Measurements from ENCODE around the gene TDRD3. TPM values are rescaled to one million over a fixed set of nuclear protein-coding genes. Genes with fewer than 3 reads are reported as not detected.

Gene TDRD3
- total and polyA plus RNA-seq, 2 experiments from 2014 or later, result 13.1 to 13.3 TPM

DNA sequence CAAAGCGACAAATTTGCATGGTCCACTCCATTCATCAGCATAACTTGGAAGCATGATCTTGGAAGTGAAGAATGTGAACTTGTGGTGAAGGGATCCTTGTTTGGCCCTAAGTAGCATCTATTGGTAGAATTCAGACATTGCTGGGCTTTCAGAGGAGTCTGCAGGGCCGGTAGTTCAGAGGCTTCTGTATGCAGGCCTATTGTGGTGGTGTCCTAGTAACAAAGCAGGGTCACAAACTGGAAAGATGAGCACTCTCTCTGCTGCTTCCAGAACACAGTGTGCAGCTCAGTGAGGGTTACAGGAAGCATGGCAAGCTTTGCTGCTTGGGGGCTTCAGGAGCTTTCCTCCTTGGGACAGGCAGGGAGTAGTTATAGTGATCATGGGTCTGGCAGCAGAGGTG, 206.0 kb downstream of the TDRD3 start (continued):
- no peak for TF ChIP-seq EZH2 (IDR thresholded peaks at IDR 0.05; ENCODE audit: low read depth, unreplicated experiment)
- no peak for TF ChIP-seq STAT1 (IDR thresholded peaks at IDR 0.05; ENCODE audit: unreplicated experiment)
- no peak for TF ChIP-seq ZNF331 (CRISPR knock-in tag; IDR thresholded peaks at IDR 0.05; ENCODE audit: low read depth)
- TF ChIP-seq, protein P1, sequence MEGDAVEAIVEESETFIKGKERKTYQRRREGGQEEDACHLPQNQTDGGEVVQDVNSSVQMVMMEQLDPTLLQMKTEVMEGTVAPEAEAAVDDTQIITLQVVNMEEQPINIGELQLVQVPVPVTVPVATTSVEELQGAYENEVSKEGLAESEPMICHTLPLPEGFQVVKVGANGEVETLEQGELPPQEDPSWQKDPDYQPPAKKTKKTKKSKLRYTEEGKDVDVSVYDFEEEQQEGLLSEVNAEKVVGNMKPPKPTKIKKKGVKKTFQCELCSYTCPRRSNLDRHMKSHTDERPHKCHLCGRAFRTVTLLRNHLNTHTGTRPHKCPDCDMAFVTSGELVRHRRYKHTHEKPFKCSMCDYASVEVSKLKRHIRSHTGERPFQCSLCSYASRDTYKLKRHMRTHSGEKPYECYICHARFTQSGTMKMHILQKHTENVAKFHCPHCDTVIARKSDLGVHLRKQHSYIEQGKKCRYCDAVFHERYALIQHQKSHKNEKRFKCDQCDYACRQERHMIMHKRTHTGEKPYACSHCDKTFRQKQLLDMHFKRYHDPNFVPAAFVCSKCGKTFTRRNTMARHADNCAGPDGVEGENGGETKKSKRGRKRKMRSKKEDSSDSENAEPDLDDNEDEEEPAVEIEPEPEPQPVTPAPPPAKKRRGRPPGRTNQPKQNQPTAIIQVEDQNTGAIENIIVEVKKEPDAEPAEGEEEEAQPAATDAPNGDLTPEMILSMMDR (conservative IDR thresholded peaks at IDR 0.05; ENCODE audit: low read depth in 2 of 2), result no peak
- no peak for TF ChIP-seq CREB1 (CRISPR knock-in tag; IDR thresholded peaks at IDR 0.05; ENCODE audit: low read depth)

DNA sequence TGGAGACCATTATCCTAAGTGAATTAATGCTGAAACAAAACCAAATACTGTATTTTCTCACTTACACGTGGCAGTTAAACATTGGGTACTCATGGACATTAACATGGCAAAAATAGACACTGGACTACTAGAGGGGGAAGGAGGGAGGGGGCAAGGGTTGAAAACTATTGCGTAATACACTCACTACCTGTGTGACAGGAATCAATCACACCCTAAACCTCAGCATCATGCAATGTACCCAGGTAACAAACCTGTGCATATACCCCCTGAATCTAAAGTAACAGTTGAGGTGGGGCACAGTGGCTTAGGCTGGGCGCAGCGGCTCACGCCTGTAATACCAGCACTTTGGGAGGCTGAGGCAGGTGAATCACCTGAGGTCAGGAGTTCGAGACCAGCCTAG, 207.0 kb downstream of the TDRD3 start:
- DNase-seq (ENCODE audit: low spot score) (no peak), ATAC-seq (no peak)
- no peaks in the 10 kb centered on the region for H3K36me3 ChIP-seq (ENCODE audit: insufficient read depth)
- H3K27ac Mint-ChIP-seq, result no peak overlapping the region
- no peaks in the 10 kb centered on the region for H3K36me3 Mint-ChIP-seq (ENCODE audit: low read depth)
- no peaks in the 10 kb centered on the region for H3F3A ChIP-seq (replicated peaks; ENCODE audit: low read depth)
- no peaks in the 10 kb centered on the region for H3K27me3 ChIP-seq (ENCODE audit: insufficient read depth)
- H4K20me1 ChIP-seq (replicated peaks; ENCODE audit: insufficient read depth), result no peaks in the 10 kb centered on the region
- no peak overlapping the region for H3K27ac ChIP-seq (ENCODE audit: low read depth)
- no peak overlapping the region for H3K4me2 ChIP-seq
- H2AFZ ChIP-seq, result no peak overlapping the region
- H3K4me1 ChIP-seq (ENCODE audit: insufficient read depth), result no peaks in the 10 kb centered on the region
- no peaks in the 10 kb centered on the region for H3K9me2 ChIP-seq (ENCODE audit: insufficient read depth)
- no peaks in the 10 kb centered on the region for H3K79me2 ChIP-seq (replicated peaks; ENCODE audit: insufficient read depth)
- H3K4me3 ChIP-seq, result no peak overlapping the region
- no peaks in the 10 kb centered on the region for H3K4me1 Mint-ChIP-seq
- no peaks in the 10 kb centered on the region for H3K27me3 Mint-ChIP-seq (ENCODE audit: insufficient read depth, low read depth, poor library complexity)
- H3K9me3 Mint-ChIP-seq, result no peaks in the 10 kb centered on the region
- no peak overlapping the region for H3K4me3 Mint-ChIP-seq
- TF ChIP-seq, protein P2, sequence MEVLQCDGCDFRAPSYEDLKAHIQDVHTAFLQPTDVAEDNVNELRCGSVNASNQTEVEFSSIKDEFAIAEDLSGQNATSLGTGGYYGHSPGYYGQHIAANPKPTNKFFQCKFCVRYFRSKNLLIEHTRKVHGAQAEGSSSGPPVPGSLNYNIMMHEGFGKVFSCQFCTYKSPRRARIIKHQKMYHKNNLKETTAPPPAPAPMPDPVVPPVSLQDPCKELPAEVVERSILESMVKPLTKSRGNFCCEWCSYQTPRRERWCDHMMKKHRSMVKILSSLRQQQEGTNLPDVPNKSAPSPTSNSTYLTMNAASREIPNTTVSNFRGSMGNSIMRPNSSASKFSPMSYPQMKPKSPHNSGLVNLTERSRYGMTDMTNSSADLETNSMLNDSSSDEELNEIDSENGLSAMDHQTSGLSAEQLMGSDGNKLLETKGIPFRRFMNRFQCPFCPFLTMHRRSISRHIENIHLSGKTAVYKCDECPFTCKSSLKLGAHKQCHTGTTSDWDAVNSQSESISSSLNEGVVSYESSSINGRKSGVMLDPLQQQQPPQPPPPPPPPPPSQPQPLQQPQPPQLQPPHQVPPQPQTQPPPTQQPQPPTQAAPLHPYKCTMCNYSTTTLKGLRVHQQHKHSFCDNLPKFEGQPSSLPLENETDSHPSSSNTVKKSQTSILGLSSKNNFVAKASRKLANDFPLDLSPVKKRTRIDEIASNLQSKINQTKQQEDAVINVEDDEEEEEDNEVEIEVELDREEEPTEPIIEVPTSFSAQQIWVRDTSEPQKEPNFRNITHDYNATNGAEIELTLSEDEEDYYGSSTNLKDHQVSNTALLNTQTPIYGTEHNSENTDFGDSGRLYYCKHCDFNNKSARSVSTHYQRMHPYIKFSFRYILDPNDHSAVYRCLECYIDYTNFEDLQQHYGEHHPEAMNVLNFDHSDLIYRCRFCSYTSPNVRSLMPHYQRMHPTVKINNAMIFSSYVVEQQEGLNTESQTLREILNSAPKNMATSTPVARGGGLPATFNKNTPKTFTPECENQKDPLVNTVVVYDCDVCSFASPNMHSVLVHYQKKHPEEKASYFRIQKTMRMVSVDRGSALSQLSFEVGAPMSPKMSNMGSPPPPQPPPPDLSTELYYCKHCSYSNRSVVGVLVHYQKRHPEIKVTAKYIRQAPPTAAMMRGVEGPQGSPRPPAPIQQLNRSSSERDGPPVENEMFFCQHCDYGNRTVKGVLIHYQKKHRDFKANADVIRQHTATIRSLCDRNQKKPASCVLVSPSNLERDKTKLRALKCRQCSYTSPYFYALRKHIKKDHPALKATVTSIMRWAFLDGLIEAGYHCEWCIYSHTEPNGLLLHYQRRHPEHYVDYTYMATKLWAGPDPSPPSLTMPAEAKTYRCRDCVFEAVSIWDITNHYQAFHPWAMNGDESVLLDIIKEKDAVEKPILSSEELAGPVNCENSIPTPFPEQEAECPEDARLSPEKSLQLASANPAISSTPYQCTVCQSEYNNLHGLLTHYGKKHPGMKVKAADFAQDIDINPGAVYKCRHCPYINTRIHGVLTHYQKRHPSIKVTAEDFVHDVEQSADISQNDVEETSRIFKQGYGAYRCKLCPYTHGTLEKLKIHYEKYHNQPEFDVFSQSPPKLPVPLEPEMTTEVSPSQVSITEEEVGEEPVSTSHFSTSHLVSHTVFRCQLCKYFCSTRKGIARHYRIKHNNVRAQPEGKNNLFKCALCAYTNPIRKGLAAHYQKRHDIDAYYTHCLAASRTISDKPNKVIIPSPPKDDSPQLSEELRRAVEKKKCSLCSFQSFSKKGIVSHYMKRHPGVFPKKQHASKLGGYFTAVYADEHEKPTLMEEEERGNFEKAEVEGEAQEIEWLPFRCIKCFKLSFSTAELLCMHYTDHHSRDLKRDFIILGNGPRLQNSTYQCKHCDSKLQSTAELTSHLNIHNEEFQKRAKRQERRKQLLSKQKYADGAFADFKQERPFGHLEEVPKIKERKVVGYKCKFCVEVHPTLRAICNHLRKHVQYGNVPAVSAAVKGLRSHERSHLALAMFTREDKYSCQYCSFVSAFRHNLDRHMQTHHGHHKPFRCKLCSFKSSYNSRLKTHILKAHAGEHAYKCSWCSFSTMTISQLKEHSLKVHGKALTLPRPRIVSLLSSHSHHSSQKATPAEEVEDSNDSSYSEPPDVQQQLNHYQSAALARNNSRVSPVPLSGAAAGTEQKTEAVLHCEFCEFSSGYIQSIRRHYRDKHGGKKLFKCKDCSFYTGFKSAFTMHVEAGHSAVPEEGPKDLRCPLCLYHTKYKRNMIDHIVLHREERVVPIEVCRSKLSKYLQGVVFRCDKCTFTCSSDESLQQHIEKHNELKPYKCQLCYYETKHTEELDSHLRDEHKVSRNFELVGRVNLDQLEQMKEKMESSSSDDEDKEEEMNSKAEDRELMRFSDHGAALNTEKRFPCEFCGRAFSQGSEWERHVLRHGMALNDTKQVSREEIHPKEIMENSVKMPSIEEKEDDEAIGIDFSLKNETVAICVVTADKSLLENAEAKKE (CRISPR knock-in tag; IDR thresholded peaks at IDR 0.05), result no peak
- TF ChIP-seq JUNB (IDR thresholded peaks at IDR 0.05; ENCODE audit: unreplicated experiment), result no peak
- no peak for TF ChIP-seq ZNF331 (CRISPR knock-in tag; IDR thresholded peaks at IDR 0.05; ENCODE audit: low read depth)
- TF ChIP-seq, protein P1 (conservative IDR thresholded peaks at IDR 0.05; ENCODE audit: low read depth in 2 of 2), result no peak
- TF ChIP-seq, protein P3, sequence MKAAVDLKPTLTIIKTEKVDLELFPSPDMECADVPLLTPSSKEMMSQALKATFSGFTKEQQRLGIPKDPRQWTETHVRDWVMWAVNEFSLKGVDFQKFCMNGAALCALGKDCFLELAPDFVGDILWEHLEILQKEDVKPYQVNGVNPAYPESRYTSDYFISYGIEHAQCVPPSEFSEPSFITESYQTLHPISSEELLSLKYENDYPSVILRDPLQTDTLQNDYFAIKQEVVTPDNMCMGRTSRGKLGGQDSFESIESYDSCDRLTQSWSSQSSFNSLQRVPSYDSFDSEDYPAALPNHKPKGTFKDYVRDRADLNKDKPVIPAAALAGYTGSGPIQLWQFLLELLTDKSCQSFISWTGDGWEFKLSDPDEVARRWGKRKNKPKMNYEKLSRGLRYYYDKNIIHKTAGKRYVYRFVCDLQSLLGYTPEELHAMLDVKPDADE (IDR thresholded peaks at IDR 0.05), result no peak
- TF ChIP-seq POLR2AphosphoS5 (IDR thresholded peaks at IDR 0.05; ENCODE audit: low read depth), result no peak
- no peak for TF ChIP-seq CREB1 (CRISPR knock-in tag; IDR thresholded peaks at IDR 0.05; ENCODE audit: low read depth)
- no peak for TF ChIP-seq ZNF114 (CRISPR knock-in tag; IDR thresholded peaks at IDR 0.05)
- no peak for TF ChIP-seq STAT1 (IDR thresholded peaks at IDR 0.05; ENCODE audit: unreplicated experiment)
- no peak for TF ChIP-seq NANOG (IDR thresholded peaks at IDR 0.05; ENCODE audit: borderline replicate concordance)

All from GM23338 (cell line).